CD14-positive monocyte (primary cell): ENCODE measurements around the gene ZNF608. TPM values are rescaled to one million over a fixed set of nuclear protein-coding genes. Genes with fewer than 3 reads are reported as not detected.

Source experiments
- DNase-seq, 3 donors: peaks; one replicate each; pipeline ENCODE4 v3.0.0-alpha.2; 2011 to 2022
- H2AFZ ChIP-seq: 2 replicates; pipeline ENCODE4 v1.6.0; 2012; ENCODE audit warnings: mild to moderate bottlenecking, low read depth, low read length, inconsistent platforms; ENCODE audit not compliant: insufficient read depth, poor library complexity, severe bottlenecking
- H3K27ac ChIP-seq, 2 donors: 1 replicate in 1 of 2; 2 replicates in 1 of 2; pipeline ENCODE4 v1.5.1; 2012 to 2013; ENCODE audit warnings: low read length in 2 of 2, control low read depth in 1 of 2, inconsistent platforms in 1 of 2, low read depth in 1 of 2, mild to moderate bottlenecking in 1 of 2
- H3K27me3 ChIP-seq, 2 donors: one replicate each; pipeline versions ENCODE4 v1.6.0 to v1.6.1; 2011 to 2013; ENCODE audit warnings: low read length in 2 of 2; ENCODE audit not compliant: control insufficient read depth in 2 of 2, insufficient read depth in 2 of 2
- H3K36me3 ChIP-seq, 2 donors: replicated peaks in 1 of 2; 1 replicate in 1 of 2; 2 replicates in 1 of 2; pipeline versions ENCODE4 v1.5.1 to v1.6.1; 2012 to 2013; ENCODE audit warnings: low read length in 2 of 2, control low read depth in 1 of 2, inconsistent platforms in 1 of 2, mild to moderate bottlenecking in 1 of 2; ENCODE audit not compliant: insufficient read depth in 2 of 2, control insufficient read depth in 1 of 2
- H3K4me1 ChIP-seq, 2 donors: 1 replicate in 1 of 2; 2 replicates in 1 of 2; pipeline versions ENCODE4 v1.5.1 to v1.6.1; 2012 to 2013; ENCODE audit warnings: low read length in 2 of 2, control low read depth in 1 of 2, inconsistent platforms in 1 of 2, mild to moderate bottlenecking in 1 of 2, moderate library complexity in 1 of 2; ENCODE audit not compliant: insufficient read depth in 2 of 2, control insufficient read depth in 1 of 2
- H3K4me2 ChIP-seq: replicated peaks from 2 replicates; pipeline ENCODE3; 2012; ENCODE audit warnings: low read length, moderate library complexity, mild to moderate bottlenecking; ENCODE audit not compliant: poor library complexity, severe bottlenecking; ENCODE audit errors: extremely low read depth
- H3K4me3 ChIP-seq, 3 experiments: fragments of 200-600 bp in 1 of 3; sonication (generic) in 1 of 3; replicated peaks in 1 of 3; 1 replicate in 2 of 3; 2 replicates in 1 of 3; pipeline ENCODE4 v1.5.1; 2011 to 2013; ENCODE audit warnings: low read length in 3 of 3, mild to moderate bottlenecking in 3 of 3, control low read depth in 2 of 3, low read depth in 2 of 3, inconsistent platforms in 1 of 3, moderate library complexity in 1 of 3
- H3K79me2 ChIP-seq: 2 replicates; pipeline ENCODE4 v1.6.0; 2012; ENCODE audit warnings: mild to moderate bottlenecking, control low read depth, inconsistent platforms, low read length, moderate library complexity; ENCODE audit not compliant: insufficient read depth
- H3K9ac ChIP-seq: 2 replicates; pipeline ENCODE4 v1.6.0; 2017; ENCODE audit warnings: low read length, mild to moderate bottlenecking; ENCODE audit not compliant: insufficient read depth, poor library complexity, severe bottlenecking
- H3K9me3 ChIP-seq, 2 donors: replicated peaks in 1 of 2; 1 replicate in 1 of 2; 2 replicates in 1 of 2; pipeline versions ENCODE4 v1.5.1 to v1.6.1; 2012 to 2013; ENCODE audit warnings: low read length in 2 of 2, control low read depth in 1 of 2; ENCODE audit not compliant: control insufficient read depth in 1 of 2, insufficient read depth in 1 of 2
- H4K20me1 ChIP-seq: 2 replicates; pipeline ENCODE4 v1.6.0; 2012; ENCODE audit warnings: mild to moderate bottlenecking, low read length, control low read depth, moderate library complexity; ENCODE audit not compliant: insufficient read depth
- H3K27ac Mint-ChIP-seq, 7 donors: one replicate each; pipeline ENCODE4 v1.8.0; 2020; ENCODE audit warnings: mild to moderate bottlenecking in 7 of 7, mixed read lengths in 7 of 7, moderate library complexity in 6 of 7, inconsistent platforms in 2 of 7
- H3K27me3 Mint-ChIP-seq, 3 donors: one replicate each; pipeline ENCODE4 v1.8.0; 2021 to 2022; ENCODE audit warnings: low read depth in 3 of 3, mild to moderate bottlenecking in 3 of 3, mixed read lengths in 3 of 3, moderate library complexity in 3 of 3, inconsistent platforms in 1 of 3
- H3K36me3 Mint-ChIP-seq, 2 donors: one replicate each; pipeline ENCODE4 v1.8.0; 2020; ENCODE audit warnings: mixed read lengths in 2 of 2, inconsistent platforms in 1 of 2, mild to moderate bottlenecking in 1 of 2
- H3K4me1 Mint-ChIP-seq: one replicate; pipeline ENCODE4 v1.8.0; 2020; ENCODE audit warnings: mild to moderate bottlenecking, mixed read lengths
- H3K4me3 Mint-ChIP-seq, 2 donors: one replicate each; pipeline ENCODE4 v1.8.0; 2020; ENCODE audit warnings: mild to moderate bottlenecking in 2 of 2, mixed read lengths in 2 of 2, moderate library complexity in 1 of 2
- H3K9me3 Mint-ChIP-seq, 7 donors: one replicate each; pipeline ENCODE4 v1.8.0; 2020 to 2022; ENCODE audit warnings: mixed read lengths in 7 of 7, mild to moderate bottlenecking in 6 of 7, moderate library complexity in 6 of 7, inconsistent platforms in 2 of 7
- CTCF ChIP-seq: fragments of 200-600 bp; IDR thresholded peaks from one replicate; pipeline ENCODE4 v1.8.0; 2022; ENCODE audit warnings: antibody characterized with exemption, mild to moderate bottlenecking
- WGBS: methylation state at CpG from one replicate; pipeline ENCODE4 v1.1.5; 2013; ENCODE audit warnings: missing lambda C conversion rate; ENCODE audit not compliant: insufficient coverage; 5-methylcytosine and 5-hydroxymethylcytosine counted together
- intact Hi-C, 2 donors: fragments of 100-400 bp; cut with micrococcal nuclease; formaldehyde crosslinking; loops; one replicate each; pipeline versions ENCODE4 v1.15.0 to v1.15.1; 2023
- polyA plus RNA-seq, 3 donors: library from polyadenylated mRNA; depleted of rRNA in 1 of 3; unstranded in 2 of 3; stranded (reverse) in 1 of 3; fragments of 300-500 nt in 2 of 3; fragments of >200 nt in 1 of 3; fragmentation: Illumina TruSeq in 2 of 3; gene quantifications; 1 replicate in 2 of 3; 2 replicates in 1 of 3; pipeline ENCODE4 v1.2.3, GENCODE V29; 2012 to 2021

The ZNF608 gene
- polyA plus RNA-seq, 3 donors: 0.05 TPM; not detected in 2

DNA sequence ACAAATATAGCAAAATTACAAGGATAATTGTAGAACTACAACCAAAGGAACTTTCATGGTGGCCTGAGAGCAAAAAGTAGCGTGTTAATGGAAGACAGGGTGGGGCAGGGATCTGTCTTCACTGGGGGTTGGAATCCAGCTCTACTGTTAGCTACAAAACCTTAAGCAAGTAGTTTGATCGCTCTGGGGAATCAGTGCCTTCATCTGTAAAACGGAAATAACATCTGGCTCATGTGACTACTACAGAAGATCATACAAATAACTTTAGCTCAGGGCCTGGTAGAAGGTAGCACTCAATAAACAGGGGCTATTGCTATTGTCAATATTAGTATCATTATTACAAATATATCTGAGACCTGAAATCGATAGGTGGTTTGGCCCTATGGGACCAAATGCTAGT is 40.4 kb downstream of the ZNF608 start:
- Mint-ChIP-seq H3K27me3 (no peaks in the 10 kb centered on the region), H3K4me1 (peaks cover 10% of the 10 kb centered on the region), H3K4me3 (no peak overlapping the region), H3K27ac (no peak overlapping the region), H3K36me3 (no peaks in the 10 kb centered on the region), H3K9me3 (no peaks in the 10 kb centered on the region)
- no CpG with 5 or more reads among the region's 4 CpGs for WGBS
- Histone ChIP-seq H3K9ac (no peak overlapping the region), H3K4me1 (peaks cover 5 to 6% of the 10 kb centered on the region in 2 donors), H4K20me1 (no peaks in the 10 kb centered on the region), H3K27ac (no peak overlapping the region), H3K36me3 (no peaks in the 10 kb centered on the region), H3K9me3 (no peaks in the 10 kb centered on the region), H3K4me2 (no peak overlapping the region), H3K79me2 (no peaks in the 10 kb centered on the region), H3K27me3 (no peaks in the 10 kb centered on the region), H3K4me3 (no peak overlapping the region), H2AFZ (no peak overlapping the region)
- intact Hi-C loops: no loop called here
- no peak for DNase-seq
- no peak for TF ChIP-seq CTCF

GRCh38 chr5:124705577-124705976 is 40.9 kb downstream of the ZNF608 start:
- Histone ChIP-seq H3K27ac (no peak overlapping the region), H3K79me2 (no peaks in the 10 kb centered on the region), H3K27me3 (no peaks in the 10 kb centered on the region), H2AFZ (no peak overlapping the region), H3K9me3 (no peaks in the 10 kb centered on the region), H3K9ac (no peak overlapping the region), H4K20me1 (no peaks in the 10 kb centered on the region), H3K4me2 (no peak overlapping the region), H3K4me1 (peaks cover 5 to 6% of the 10 kb centered on the region in 2 donors), H3K4me3 (no peak overlapping the region), H3K36me3 (no peaks in the 10 kb centered on the region)
- 100% methylated on average over 1 of the region's 2 CpGs for WGBS
- Mint-ChIP-seq H3K4me1 (peaks cover 10% of the 10 kb centered on the region), H3K27me3 (no peaks in the 10 kb centered on the region), H3K27ac (no peak overlapping the region), H3K4me3 (no peak overlapping the region), H3K36me3 (no peaks in the 10 kb centered on the region), H3K9me3 (peaks cover 0 to 2% (median 0%) of the 10 kb centered on the region in 7 donors)
- TF ChIP-seq CTCF: no peak
- intact Hi-C loops: no loop called here
- DNase-seq: no peak
